HK-2 (cell line): ENCODE measurements around the gene ZNF41.
"Not testable (repeated sequence)": the region's sequence is repeated elsewhere in the genome, so short reads cannot be mapped to it uniquely, and the experiment has no call there.

ENCODE experiments used
- DNase-seq: peaks from one replicate; pipeline ENCODE4 v3.0.0-alpha.2; 2018; ENCODE audit not compliant: unreplicated experiment

The ZNF41 gene

DNA sequence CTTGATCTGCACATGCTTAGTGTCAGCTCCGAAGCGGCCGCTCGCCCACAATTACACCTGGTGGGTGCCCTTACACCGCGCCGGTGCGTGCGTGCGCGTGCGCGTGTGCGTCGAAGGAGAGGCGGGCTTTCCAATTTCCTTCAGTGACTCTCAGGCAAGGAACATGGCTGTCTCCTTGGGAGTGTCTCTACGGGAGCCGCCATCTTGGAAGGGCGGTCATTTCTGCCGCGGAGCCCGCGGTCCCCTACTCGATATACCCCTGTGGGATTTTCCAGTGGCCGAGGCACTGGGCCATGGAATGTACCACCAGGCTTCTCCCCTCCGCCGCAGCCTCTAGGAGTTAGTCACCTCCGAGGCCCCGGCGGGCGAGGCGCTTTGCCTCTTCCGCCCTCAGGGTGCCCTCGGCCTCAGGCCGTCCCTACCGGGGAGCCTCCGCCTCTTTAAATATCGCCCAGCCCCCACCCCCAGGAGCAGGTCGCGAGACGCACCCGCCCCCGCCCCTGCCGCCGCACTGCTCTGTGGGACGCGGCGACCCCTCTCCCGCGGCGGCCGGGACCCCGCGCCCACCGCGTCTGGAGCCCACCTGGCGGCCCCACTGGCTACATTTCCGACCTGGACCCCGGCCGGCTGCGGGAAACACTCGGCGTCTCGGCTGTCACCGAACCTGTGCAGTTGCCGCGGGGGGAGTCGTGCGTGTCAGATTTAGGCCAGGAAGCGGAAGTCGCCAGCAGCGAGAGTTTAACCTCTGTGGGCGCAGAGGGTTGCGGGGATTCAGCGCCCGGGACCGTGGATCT, at the start of gene ZNF41:
ZNF41 (minus strand) TSS at position 711 of the 794 bp plus-strand sequence. CDS start 15,741 bp downstream, outside the sequence.
- peak; percentile 87 for DNase-seq

DNA sequence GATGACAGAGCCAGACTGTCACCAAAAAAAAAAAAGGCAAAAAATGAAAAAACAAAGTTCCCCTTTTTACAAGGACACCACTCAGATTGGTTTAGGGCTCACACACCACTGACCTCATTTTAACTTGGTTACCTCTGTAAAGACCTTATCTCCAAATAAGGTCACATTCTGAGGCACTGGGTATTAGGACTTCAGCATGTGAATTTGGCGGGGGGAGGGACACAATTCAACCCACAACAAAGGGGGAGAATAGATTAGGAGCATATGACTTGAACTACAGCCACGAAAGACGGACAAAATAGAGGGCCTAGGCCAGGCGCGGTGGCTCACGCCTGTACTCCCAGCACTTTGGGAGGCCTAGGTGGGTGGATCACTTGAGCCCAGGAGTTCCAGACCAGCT, 47.0 kb upstream of the ZNF41 start:
- DNase-seq = no peak

DNA sequence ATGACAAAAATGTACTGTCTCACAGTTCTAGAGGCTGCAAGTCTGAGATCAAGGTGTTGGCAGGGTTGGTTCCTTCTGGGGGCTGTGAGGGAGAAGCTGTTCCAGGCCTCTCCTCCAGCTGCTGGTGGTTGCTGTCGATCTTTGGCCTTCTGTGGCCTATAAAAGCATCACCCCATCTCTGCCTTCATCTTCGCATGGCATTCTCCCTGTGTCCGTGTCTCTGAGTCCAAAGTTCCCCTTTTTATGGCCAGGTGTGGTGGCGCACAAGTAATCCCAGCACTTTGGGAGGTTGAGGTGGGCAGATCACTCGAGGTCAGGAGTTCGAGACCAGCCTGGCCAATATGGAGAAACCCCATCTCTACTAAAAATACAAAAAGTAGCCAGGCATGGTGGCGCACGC, 46.5 kb upstream of the ZNF41 start:
- no peak for DNase-seq

DNA sequence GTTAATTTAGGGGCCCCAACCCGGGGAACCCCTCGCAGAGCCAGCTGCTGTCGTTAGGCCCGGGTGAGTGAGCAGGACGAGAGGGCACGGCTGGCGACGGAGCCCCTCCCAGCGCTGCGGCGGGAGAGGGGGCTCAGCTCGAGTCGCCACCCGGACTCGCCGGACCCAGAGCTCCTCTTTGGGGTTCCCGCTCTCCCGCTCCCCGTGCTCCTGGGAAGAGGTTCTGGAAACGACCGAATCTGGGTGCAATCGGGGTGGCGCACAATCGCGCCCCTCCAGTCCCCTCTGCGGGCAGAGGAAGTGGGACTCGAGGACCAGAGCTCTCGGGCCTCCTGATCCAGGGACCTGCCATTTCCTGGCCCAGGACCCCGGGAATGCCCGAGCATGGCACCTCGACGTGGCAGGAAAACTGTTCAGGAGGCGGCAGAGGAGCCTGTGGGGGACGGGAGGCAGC, 40.7 kb upstream of the ZNF41 start:
- no peak for DNase-seq

DNA sequence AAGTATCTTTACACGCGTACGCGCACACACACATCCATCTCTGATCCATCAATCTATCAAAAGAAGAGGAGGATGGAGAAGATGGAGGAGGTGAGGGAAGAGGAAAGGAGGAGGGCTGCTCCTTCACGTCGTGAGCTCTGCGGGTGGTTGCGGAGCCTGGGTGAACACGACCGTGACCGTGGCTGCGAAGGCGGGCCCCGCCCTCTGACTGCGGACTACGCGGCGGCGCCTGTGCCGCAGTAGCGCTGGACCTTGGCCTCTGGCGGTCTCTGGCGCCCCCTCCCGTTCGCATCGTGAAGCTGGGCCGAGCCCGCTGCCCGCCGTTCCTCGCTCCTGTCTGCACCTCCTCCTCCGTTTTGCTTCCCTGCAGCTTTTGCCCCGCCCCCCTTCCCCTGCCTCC, 40.3 kb upstream of the ZNF41 start:
- DNase-seq = peak; percentile 89

DNA sequence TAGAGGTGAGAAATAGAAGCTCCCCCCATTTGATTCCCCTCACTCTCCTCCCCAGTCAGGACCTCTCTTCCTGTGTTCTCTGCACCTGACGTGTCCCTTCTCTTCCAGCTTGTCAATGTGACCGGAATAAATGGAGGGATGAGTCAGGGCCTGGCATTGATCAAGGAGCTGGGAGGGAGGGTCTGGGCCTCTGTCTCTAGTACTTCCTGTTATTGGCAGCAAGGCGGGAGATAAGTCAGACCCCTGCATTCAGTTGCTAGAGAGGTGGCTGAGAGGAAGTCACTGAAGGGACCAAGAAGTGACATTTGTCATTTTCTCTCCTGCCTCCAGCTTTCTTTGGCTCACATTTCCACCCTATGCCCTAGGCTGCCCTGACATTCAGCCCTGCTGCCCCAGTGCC, 35.1 kb upstream of the ZNF41 start:
- no peak for DNase-seq

DNA sequence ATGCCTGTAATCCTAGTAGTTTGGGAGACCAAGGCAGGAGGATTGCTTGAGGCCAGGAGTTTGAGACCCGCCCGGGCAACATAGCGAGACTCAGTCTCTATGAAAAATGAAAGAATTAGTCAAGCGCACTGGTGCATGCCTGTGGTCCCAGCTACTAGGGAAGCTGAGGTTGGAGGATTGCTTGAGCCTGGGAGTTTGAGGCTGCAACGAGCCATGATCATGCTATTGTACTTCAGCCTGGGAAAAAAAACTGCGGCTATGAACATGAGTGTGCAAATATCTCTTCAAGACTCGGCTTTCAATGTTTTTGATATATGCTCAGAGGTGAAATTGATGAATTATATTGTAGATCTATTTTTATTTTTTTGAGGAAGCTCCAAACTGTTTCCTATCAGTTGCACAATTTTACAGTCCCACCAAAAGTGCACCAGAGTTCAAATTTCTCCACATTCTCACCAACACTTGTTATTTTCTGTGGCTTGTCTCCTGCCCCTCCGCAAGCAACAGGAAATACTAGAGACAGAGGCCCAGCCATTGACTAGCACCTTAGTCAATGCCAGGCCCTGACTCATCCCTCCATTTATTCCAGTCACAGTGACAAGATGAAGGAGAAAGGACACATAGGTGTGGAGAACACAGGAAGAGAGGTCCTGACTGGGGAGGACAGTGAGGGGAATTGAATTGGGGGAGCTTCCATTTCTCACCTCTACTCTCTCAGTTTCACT, 33.1 kb upstream of the ZNF41 start:
- no peak for DNase-seq

DNA sequence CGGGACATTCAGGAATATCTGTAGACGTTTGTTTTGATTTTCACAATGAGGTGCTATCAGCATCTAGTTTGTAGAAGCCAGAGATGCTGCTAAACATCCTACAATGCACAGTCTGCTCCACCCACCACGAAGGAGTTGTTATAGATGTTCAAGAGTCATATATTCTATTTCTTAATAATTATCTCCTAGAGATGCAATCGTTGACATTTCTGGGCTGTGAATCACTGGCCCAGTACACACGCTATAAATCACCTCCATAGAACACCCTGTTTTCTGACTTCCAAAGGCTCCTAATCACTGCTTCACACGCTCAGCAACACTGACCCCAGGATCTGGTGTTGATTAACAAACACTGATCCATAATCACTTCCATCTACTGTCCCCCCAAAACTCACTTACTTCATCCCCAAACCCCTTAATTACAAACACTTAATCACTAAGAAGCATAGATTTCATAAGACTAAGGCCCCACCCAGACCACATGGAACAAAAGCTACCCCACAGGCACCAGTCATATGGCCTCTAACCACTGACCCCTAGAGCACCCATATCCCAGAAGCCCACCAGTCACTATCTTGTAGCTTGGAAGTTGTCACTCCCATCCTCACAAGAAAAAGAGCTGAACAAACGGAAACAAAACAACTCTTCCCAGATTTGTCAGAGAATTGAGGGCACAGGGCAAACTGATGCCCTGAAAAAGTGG, 31.7 kb upstream of the ZNF41 start:
- DNase-seq = no peak

DNA sequence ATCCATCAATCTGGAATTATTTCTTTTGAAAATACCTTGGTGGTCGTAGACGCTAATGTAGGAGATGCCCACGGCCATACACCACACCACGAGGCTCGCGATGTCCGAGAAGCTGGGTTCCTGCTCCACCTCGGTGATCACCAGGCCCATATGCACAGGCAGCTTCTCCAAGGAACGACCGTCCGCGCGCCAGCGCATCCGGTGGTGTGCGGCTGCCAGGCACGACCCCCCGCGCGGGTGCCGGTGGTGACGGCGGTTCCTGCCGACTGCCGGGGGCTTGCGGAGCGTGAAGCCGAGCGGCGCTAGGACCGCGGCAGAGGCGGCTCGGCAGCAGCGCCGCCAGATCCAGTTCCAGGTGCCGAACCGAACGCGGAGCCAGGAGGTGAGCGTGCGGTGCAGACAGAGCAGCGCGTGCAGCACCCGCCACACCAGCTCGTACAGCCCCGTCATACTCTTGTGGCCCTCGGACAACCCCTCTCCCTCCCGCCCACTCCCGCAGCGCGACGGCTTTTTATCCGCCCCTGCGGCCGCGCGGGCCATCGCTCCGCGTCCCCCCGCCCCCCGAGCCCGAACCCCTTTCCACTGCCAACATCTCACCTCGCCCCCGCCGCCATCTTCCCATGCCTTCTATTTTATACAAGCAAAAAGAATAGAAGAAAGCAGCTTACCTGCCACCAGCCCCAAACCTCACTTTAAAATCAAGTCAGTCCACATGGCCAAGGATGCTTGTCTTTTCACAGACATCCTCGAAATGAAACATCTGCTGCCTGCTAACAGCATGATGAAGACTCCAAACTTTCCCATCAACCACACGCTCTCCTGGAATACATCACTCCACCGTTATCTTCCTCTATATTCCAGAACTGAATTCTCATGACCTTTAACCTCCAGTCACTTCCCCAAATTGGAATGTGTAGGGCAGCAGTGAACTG, 30.3 kb upstream of the ZNF41 start:
- not testable (repeated sequence) for DNase-seq

DNA sequence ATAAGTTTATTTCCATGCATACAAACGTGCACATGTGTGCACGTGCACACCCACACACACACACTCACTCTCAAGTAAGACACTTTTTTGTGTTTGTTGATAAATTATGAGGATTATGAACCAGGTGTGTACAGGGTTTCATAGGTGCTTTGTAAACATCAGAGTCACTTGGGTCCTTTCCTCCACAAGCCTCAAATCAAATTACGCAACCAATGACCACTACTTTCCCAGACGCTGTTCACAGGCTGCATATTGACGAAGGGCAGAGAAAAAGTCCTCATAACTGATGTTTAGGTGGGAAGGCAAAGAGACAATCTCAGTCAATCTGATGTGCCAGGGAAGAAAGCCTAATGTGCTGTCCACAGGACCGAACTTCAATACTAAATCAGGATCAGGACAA, 29.4 kb upstream of the ZNF41 start:
- DNase-seq = not testable (repeated sequence)

DNA sequence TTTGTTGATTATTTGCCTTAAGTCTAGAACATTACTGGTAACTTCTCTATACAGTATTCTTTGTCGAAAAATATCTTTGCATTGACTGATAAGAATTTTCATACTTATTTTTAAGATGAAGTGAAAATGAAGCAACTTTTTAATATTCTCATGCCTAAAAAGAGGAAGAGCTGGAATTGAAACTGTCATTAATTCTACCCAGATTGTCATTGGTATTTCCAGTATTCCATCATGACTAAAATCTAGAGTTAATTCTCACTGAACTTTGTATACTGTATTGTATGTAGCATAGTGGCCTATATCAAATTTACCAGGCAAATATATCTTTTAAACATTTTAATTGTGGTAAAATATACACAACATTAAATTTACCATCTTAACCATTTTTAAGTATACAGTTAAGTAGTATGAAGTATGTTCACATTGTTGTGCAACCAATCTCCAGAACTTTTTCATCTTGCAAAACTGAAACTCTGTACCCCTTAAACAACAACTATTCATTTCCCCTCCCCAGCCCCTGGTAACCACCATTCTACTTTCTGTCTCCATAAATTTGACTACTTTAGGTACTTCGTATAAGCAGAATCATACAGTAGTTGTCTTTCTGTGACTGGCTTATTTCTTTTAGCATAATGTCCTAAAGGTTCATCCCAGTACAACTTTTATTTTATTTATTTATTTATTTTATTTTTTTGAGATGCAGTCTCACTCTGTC, 24.3 kb upstream of the ZNF41 start:
- DNase-seq = no peak

DNA sequence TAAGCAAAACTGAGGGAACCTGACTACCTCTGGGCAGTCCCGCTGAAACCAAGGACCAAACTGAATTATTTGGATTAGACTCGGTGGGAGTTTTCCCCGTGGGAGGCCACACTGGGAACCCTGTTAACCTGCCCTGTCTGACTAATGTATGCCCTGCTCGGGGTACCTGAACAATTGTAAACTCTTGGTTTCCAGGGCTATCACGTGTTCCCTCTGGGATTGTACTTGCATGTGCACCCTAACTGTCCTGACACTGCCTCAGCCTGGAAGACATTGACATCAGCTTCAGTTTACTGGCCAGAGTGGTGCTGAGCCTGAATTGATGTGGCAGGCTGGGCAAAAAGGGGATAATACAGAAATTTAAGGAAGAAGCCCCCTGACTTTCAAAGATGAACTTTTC, 20.1 kb upstream of the ZNF41 start:
- no peak for DNase-seq

DNA sequence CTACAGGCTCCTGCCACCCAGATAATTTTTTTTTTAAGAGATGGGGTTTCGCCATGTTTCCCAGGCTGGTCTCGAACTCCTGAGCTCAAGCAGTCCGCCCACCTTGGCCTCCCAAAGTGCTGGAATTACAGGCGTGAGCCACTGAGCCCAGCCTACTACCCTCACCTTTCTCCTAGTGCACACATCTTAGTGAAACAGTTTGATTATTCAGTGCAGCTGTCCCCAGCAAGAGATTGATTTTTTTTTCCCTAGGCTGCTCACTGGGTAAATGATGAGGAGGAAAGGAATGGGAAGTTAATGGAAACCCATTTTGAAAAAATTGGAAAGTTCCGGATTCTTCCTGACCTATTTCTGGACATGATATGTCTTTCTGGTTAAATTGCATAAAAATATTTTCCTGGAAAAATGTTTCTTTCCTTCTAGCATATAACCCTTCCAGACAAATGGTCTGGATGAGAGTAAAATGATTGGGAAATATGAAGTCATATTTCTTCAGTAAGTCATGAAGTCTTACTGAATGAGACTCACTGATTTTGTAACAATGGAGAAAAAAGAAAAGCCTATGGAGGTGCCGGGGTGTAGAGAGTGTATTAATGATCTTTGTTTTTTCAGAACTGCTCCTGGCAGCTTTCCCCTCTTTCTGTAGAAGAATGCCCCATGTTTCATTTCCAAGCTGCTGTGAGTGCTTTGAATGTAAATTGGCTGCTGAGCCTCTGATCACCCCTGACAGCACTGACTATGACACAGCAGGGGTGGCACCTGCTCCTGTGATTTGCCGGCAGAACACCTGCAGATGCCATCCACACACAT, 19.5 kb upstream of the ZNF41 start:
- no peak for DNase-seq

DNA sequence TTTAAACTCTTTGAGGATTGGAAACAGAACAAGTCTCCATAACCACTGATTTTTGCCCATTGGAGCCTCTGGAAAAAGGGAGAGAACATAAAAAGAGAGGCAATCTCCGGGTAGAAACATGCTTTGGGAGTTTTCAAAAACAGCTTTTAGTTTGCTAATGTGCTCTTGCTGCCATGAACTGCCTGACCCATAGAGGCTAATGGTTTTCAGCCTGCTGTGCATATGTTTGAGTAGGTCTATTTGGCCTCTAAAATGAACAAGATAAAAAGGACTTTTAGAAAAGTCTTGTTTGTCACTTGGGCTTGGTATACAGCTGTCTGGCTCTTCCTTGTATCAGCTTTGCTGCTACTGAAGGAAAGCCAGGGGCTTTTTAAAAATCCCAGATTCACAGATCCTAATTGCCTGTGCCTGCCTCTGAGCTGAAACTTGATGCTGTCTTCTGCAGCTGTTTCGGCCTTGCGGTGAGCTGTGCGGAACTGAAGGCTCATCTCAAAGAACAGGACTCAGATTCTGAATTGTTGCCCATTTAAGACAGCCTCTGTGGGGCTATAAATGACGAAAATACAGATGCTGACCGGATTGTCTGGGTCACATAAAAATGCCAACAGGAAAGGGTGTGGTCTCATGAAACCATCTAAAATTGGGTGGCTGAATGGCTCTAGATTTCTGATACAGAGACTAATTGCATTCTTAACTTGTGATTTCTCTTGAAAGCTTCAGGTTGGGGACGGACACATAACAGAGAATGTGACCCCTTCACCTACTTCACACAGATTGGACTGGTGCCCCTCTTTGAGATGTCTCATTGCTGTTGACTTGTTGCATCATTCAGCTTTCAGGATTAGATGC, 18.4 kb upstream of the ZNF41 start:
- no peak for DNase-seq

DNA sequence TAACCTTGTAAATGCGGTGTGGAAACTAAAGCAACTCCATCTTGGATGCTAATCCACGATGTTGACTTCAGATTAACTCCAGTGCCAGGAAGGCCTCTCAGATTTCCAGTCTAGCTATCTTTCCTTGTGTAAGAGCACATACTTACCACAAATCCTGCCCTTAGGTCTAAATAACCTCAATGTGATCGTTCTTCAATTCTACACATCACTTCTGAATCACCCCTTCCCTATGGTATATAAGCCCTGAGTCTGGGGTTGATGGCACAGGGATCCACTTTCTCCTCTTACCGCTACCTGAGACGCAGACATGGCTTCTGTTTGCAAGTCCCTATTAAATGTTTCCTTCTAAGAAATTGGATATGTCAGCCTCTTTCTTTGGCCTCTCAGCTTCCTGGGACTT, 17.5 kb upstream of the ZNF41 start:
- DNase-seq = no peak

DNA sequence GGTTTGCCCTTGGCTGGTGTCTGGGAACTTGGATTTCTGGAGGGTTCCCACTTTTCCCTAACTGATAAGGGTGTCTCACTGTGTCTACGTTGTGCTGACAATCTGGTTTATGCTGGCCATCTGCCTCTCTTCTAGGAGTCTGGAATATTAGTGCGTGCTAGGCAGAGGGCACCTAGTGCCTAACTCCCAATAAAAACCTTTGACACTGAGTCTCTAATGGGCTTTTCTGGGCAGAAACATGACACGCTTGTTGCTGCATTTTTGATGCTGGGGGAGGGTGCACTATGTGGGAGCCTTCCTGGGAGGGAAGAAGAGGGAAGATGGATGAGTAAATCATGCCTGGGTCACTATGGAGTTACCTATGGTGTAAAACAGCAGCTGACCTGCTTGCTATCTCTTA, 16.3 kb upstream of the ZNF41 start:
- no peak for DNase-seq

DNA sequence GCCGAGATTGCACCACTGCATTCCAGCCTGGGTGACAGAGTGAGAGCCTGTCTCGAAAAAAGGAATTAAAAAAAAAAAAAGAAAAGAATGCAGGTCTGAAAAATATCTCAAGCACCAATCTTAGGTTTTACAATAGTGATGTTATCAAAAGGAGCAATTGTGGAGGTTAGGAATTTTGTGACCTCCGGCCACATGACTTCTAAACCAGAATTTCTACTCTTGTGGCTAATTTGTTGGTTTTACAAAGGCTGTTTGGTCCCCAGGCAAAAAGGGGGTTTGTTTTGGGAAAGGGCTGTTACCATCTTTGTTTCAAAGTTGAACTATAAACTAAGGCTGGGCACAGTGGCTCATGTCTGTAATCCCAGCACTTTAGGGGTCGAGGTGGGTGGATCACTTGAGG, 15.4 kb upstream of the ZNF41 start:
- DNase-seq = no peak

DNA sequence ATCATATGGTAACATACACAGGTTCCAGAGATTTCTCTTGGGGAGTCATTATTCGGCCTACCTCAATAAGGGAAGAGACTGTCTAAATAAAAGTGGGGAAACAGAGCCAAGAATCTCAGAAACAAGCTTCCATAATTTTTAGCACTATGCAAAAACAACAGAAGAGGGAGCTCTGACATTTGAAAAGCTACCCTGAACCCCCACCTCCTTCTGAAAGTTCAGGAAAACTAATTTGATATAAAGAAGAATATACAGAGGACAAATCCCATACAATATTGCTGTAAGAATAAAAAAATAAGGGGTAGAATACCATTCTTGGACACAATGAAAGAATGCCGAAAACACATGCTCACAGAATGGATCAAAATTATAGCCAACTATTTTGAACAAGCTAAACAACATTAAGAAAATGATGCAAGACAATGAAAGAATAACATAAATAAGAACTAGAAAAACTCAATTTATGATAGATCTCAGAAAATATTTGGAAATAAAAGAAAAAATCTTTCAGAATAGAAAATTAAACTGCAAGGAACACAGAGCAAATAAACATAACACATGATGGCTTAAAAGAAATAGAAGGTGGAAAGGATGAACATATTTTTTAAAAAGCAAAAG, 14.4 kb upstream of the ZNF41 start:
- DNase-seq = no peak

DNA sequence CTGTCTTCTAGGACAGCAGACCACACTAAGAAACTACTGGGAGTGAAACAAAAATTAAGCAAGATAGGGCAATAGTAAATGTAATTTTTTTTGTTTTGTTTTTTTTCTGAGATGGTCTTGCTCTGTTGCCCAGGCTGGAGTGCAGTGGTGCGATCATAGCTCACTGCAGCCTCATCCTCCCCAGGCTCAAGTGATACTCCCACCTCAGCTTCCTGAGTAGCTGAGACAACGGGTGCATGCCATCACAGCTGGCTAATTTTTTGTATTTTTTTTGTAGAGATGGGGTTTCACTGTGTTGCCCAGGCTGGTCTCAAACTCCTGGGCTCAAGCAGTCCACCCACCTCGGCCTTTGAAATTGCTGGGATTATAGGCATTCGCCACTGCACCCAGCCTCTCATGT, 9.1 kb upstream of the ZNF41 start:
- not testable (repeated sequence) for DNase-seq
